HG02852 (cell line): Measurements from ENCODE around the gene KBTBD2.
"Not testable (repeated sequence)": the region's sequence is repeated elsewhere in the genome, so short reads cannot be mapped to it uniquely, and the experiment has no call there.

Experiments used
- ATAC-seq: cut with Tn5 transposase; IDR thresholded peaks from one replicate; pipeline ENCODE4 v1.9.1; 2021; ENCODE audit warnings: mild to moderate bottlenecking, moderate library complexity; ENCODE audit not compliant: unreplicated experiment

Gene KBTBD2

GRCh38 chr7:32891043-32891799, at the start of gene KBTBD2:
Gene KBTBD2 (minus strand): TSS chr7:32891760. CDS start chr7:32879604, 12,156 bp downstream.
- ATAC-seq, result peak; percentile 63

- no peak for ATAC-seq
Observed at GRCh38 chr7:32941181-32941580, 49.6 kb upstream of the KBTBD2 start.

GRCh38 chr7:32937344-32938174, 46.0 kb upstream of the KBTBD2 start:
- ATAC-seq, result no peak

GRCh38 chr7:32936689-32937088, 45.1 kb upstream of the KBTBD2 start:
- ATAC-seq, result no peak

- ATAC-seq, result no peak
Observed at GRCh38 chr7:32935558-32935957, 44.0 kb upstream of the KBTBD2 start.

- ATAC-seq, result no peak
Observed at GRCh38 chr7:32930378-32930777, 38.8 kb upstream of the KBTBD2 start.

GRCh38 chr7:32929430-32930143, 38.0 kb upstream of the KBTBD2 start:
- no peak for ATAC-seq

GRCh38 chr7:32928785-32929298, 37.3 kb upstream of the KBTBD2 start:
- no peak for ATAC-seq

GRCh38 chr7:32921896-32922295, 30.3 kb upstream of the KBTBD2 start:
- no peak for ATAC-seq

GRCh38 chr7:32916994-32917393, 25.4 kb upstream of the KBTBD2 start:
- not testable (repeated sequence) for ATAC-seq

GRCh38 chr7:32916006-32916405, 24.4 kb upstream of the KBTBD2 start:
- ATAC-seq, result no peak

GRCh38 chr7:32915041-32915536, 23.5 kb upstream of the KBTBD2 start:
- no peak for ATAC-seq

- ATAC-seq, result no peak
Observed at GRCh38 chr7:32914184-32914583, 22.6 kb upstream of the KBTBD2 start.

- no peak for ATAC-seq
Observed at GRCh38 chr7:32910195-32910594, 18.6 kb upstream of the KBTBD2 start.

GRCh38 chr7:32905175-32905662, 13.7 kb upstream of the KBTBD2 start:
- no peak for ATAC-seq

GRCh38 chr7:32901629-32902028, 10.1 kb upstream of the KBTBD2 start:
- no peak for ATAC-seq

- ATAC-seq, result no peak
Observed at GRCh38 chr7:32900433-32900995, 9.0 kb upstream of the KBTBD2 start.

- not testable (repeated sequence) for ATAC-seq
Observed at GRCh38 chr7:32897376-32897775, 5.8 kb upstream of the KBTBD2 start.

GRCh38 chr7:32896564-32897347, 5.2 kb upstream of the KBTBD2 start:
- no peak for ATAC-seq

GRCh38 chr7:32894171-32894570, 2.6 kb upstream of the KBTBD2 start:
- ATAC-seq, result no peak
